CD4-positive, alpha-beta memory T cell (primary cell): ENCODE results near the gene ZNF423. TPM values are rescaled to one million over a fixed set of nuclear protein-coding genes. Genes with fewer than 3 reads are reported as not detected.

Experiments
- CTCF ChIA-PET: fragments of 350-600 bp; sonication (Branson Sonifier 250); formaldehyde crosslinking; loops from one replicate; lab custom pipeline; 2021; ENCODE audit warnings: inconsistent platforms; ENCODE audit not compliant: partially characterized antibody; lab: Charles Lee
- POLR2A ChIA-PET: fragments of 350-600 bp; sonication (Branson Sonifier 250); formaldehyde crosslinking; loops from one replicate; lab custom pipeline; 2021; ENCODE audit not compliant: partially characterized antibody; lab: Charles Lee
- DNase-seq, 5 donors: peaks; one replicate each; pipeline versions ENCODE4 v3.0.0 to v3.0.0-alpha.2; 2020 to 2022; ENCODE audit warnings: mixed read lengths in 1 of 5
- H3K27ac ChIP-seq: one replicate; pipeline ENCODE4 v1.7.0; 2013; ENCODE audit warnings: low read depth, low read length
- H3K27me3 ChIP-seq: 2 replicates; pipeline ENCODE4 v1.7.0; 2013; ENCODE audit warnings: mild to moderate bottlenecking, low read length, moderate library complexity; ENCODE audit not compliant: insufficient read depth
- H3K36me3 ChIP-seq: 2 replicates; pipeline ENCODE4 v1.7.0; 2013; ENCODE audit warnings: mild to moderate bottlenecking, low read length, moderate library complexity; ENCODE audit not compliant: insufficient read depth
- H3K4me1 ChIP-seq: 2 replicates; pipeline ENCODE4 v1.7.0; 2013; ENCODE audit warnings: mild to moderate bottlenecking, low read length, moderate library complexity; ENCODE audit not compliant: insufficient read depth
- H3K4me3 ChIP-seq, 2 donors: one replicate each; pipeline ENCODE4 v1.7.0; 2013; ENCODE audit warnings: low read length in 2 of 2, mild to moderate bottlenecking in 1 of 2
- H3K9me3 ChIP-seq, 2 donors: one replicate each; pipeline ENCODE4 v1.7.0; 2013; ENCODE audit warnings: low read length in 2 of 2, control low read depth in 1 of 2; ENCODE audit not compliant: control insufficient read depth in 1 of 2
- H3K27ac Mint-ChIP-seq, 7 donors: one replicate each; pipeline ENCODE4 v1.8.0; 2020 to 2021; ENCODE audit warnings: mixed read lengths in 7 of 7, mild to moderate bottlenecking in 6 of 7, inconsistent platforms in 3 of 7, moderate library complexity in 3 of 7
- H3K27me3 Mint-ChIP-seq, 2 donors: one replicate each; pipeline ENCODE4 v1.8.0; 2020 to 2021; ENCODE audit warnings: mixed read lengths in 2 of 2
- H3K36me3 Mint-ChIP-seq, 2 donors: one replicate each; pipeline ENCODE4 v1.8.0; 2020 to 2021; ENCODE audit warnings: mixed read lengths in 2 of 2, inconsistent platforms in 1 of 2, mild to moderate bottlenecking in 1 of 2
- H3K4me1 Mint-ChIP-seq, 4 donors: one replicate each; pipeline ENCODE4 v1.8.0; 2020 to 2021; ENCODE audit warnings: mixed read lengths in 4 of 4, mild to moderate bottlenecking in 1 of 4
- H3K4me3 Mint-ChIP-seq, 8 donors: one replicate each; pipeline ENCODE4 v1.8.0; 2020 to 2021; ENCODE audit warnings: mixed read lengths in 8 of 8, mild to moderate bottlenecking in 7 of 8, moderate library complexity in 6 of 8, inconsistent platforms in 3 of 8
- H3K9me3 Mint-ChIP-seq, 8 donors: one replicate each; pipeline ENCODE4 v1.8.0; 2020 to 2021; ENCODE audit warnings: mixed read lengths in 8 of 8, mild to moderate bottlenecking in 5 of 8, inconsistent platforms in 3 of 8, moderate library complexity in 1 of 8
- intact Hi-C: fragments of 100-400 bp; cut with micrococcal nuclease; formaldehyde crosslinking; loops from one replicate; pipeline ENCODE4 v1.15.1; 2023
- polyA plus RNA-seq, 2 donors: library from polyadenylated mRNA; unstranded; fragments of 300-500 nt; fragmentation: Illumina TruSeq; gene quantifications; one replicate each; pipeline ENCODE4 v1.2.3, GENCODE V29; 2021
- total RNA-seq, 2 experiments: library from RNA; stranded (reverse); gene quantifications; one replicate each; pipeline ENCODE4 v1.2.3, GENCODE V29; 2021

Gene ZNF423
- total and polyA plus RNA-seq, 4 experiments from 2014 or later, result not detected

- DNase-seq, result no peak
- Histone ChIP-seq H3K27ac (no peak overlapping the region), H3K4me1 (no peaks in the 10 kb centered on the region), H3K9me3 (no peaks in the 10 kb centered on the region), H3K4me3 (no peak overlapping the region), H3K36me3 (no peaks in the 10 kb centered on the region), H3K27me3 (no peaks in the 10 kb centered on the region)
- POLR2A ChIA-PET, result no interaction called here
- no peaks in the 10 kb centered on the region for H3K4me1 Mint-ChIP-seq
- H3K9me3 Mint-ChIP-seq, result no peaks in the 10 kb centered on the region
- no peaks in the 10 kb centered on the region for H3K36me3 Mint-ChIP-seq
- H3K4me3 Mint-ChIP-seq, result no peak overlapping the region
- no peaks in the 10 kb centered on the region for H3K27me3 Mint-ChIP-seq
- intact Hi-C loops, result no loop called here
- H3K27ac Mint-ChIP-seq, result no peak overlapping the region
- CTCF ChIA-PET, result no interaction called here
Measured at GRCh38 chr16:49473131-49473530, 382.8 kb downstream of the ZNF423 start.

DNA sequence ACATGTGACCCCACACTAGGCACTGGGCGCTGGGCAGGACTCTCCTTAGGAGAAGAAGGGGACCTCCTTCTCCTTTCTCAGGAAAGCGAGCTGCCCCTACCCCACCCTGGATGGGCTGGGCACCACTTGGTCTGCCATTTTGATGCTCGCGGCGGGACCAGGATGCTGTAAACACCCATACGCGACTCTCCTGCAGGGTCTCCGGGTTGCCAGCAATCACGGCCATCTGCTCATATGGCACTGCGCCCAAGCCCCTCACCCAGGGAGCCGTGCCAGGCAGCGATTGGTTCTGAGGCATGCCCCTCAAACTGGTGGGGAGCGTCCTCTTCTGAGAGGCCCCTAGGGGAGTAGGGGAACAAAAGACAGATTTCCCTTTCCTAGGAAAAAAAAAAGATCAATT, 383.3 kb downstream of the ZNF423 start:
- H3K4me1 Mint-ChIP-seq, result no peaks in the 10 kb centered on the region
- no peak overlapping the region for H3K4me3 Mint-ChIP-seq
- POLR2A ChIA-PET, result interaction anchor here (0.5 kb wide), 1 partner anchor 9 kb away, joined by 5 read pairs; no protein-coding TSS in a partner anchor
- no peak for DNase-seq
- no peaks in the 10 kb centered on the region for H3K36me3 Mint-ChIP-seq
- no peak overlapping the region for H3K27ac Mint-ChIP-seq
- no peaks in the 10 kb centered on the region for H3K9me3 ChIP-seq
- H3K9me3 Mint-ChIP-seq, result no peaks in the 10 kb centered on the region
- intact Hi-C loops, result no loop called here
- H3K27me3 ChIP-seq, result no peaks in the 10 kb centered on the region
- H3K4me3 ChIP-seq, result no peak overlapping the region
- no peak overlapping the region for H3K27ac ChIP-seq
- H3K4me1 ChIP-seq, result no peaks in the 10 kb centered on the region
- no peaks in the 10 kb centered on the region for H3K36me3 ChIP-seq
- CTCF ChIA-PET, result no interaction called here
- H3K27me3 Mint-ChIP-seq, result no peaks in the 10 kb centered on the region

DNA sequence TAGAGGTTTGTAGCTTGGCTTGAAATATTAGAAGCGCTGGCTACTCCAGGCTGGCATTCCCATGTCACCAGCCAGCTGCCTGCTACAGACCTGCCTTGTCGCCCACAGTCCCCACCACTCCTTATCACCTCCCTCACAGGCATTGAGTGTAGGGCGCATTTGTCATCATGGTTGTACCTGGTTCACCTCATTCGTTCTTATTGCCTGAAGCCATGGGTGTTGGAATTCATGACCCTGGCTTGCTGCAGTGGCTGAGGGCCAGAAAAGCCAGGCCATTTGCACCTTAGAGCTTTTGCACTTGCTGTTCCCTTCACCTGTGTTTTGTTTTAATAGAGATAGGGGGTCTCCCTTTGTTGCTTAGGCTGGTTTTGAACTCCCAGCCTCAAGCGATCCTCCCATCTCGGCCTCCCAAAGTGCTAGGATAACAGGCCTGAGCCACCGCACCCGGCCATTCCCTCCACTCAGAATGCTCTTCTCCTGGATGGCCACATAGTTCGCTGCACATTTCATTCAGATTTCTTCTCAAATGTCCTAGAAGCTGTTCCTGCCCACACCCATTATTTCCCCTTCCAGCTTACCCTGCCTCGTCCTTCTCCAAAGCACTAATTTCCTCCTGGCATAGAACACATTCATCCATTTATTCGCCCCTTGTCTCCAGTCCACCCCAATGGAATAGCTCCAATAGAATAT, 384.7 kb downstream of the ZNF423 start:
- DNase-seq, result no peak

GRCh38 chr16:49470513-49470991, 385.4 kb downstream of the ZNF423 start:
- Histone ChIP-seq H3K27ac (no peak overlapping the region), H3K4me1 (no peaks in the 10 kb centered on the region), H3K9me3 (no peaks in the 10 kb centered on the region), H3K27me3 (no peaks in the 10 kb centered on the region), H3K36me3 (no peaks in the 10 kb centered on the region), H3K4me3 (no peak overlapping the region)
- ChIA-PET CTCF (no interaction called here), POLR2A (no interaction called here)
- Mint-ChIP-seq H3K27ac (no peak overlapping the region), H3K36me3 (no peaks in the 10 kb centered on the region), H3K4me3 (no peak overlapping the region), H3K9me3 (no peaks in the 10 kb centered on the region), H3K27me3 (no peaks in the 10 kb centered on the region), H3K4me1 (peaks cover 0 to 12% (median 4%) of the 10 kb centered on the region in 4 donors)
- DNase-seq, result no peak
- intact Hi-C loops, result no loop called here

More for the DNA sequence above, 384.7 kb downstream of the ZNF423 start:
- Mint-ChIP-seq H3K36me3 (no peaks in the 10 kb centered on the region), H3K4me3 (no peak overlapping the region), H3K9me3 (no peaks in the 10 kb centered on the region), H3K4me1 (peaks cover 0 to 6% (median 2%) of the 10 kb centered on the region in 4 donors), H3K27ac (no peak overlapping the region), H3K27me3 (no peaks in the 10 kb centered on the region)
- H3K4me1 ChIP-seq, result no peaks in the 10 kb centered on the region
- no peak overlapping the region for H3K27ac ChIP-seq
- H3K9me3 ChIP-seq, result no peaks in the 10 kb centered on the region
- ChIA-PET POLR2A (no interaction called here), CTCF (no interaction called here)
- no peak overlapping the region for H3K4me3 ChIP-seq
- H3K27me3 ChIP-seq, result no peaks in the 10 kb centered on the region
- no peaks in the 10 kb centered on the region for H3K36me3 ChIP-seq
- intact Hi-C loops, result no loop called here

DNA sequence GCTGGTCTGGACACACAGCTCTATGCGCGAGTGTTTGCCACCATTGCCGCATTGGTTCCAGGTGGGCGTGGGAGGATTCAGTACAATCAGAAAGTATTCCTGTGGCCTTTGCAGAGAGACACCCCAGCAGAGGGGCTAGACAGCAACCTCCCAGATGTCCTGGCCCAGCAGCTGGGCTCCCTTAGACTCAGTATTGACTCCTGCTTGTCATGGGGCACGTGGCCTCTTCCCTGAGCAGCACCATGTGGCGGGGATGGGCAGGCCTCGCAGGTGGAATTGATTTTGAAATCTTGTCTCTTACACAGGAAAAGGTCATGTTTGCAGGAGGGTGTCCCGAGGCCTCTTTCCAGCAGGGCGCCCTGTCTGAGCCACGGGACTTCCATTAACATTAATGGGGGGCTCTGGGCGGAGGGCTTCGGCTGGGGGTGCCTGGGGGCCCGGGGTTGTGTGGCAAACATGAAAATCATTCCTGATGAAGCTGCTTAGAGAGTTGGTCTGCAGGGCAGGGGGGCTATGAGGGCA, 385.9 kb downstream of the ZNF423 start:
- Histone ChIP-seq H3K36me3 (no peaks in the 10 kb centered on the region), H3K27me3 (no peaks in the 10 kb centered on the region), H3K4me3 (no peak overlapping the region), H3K4me1 (no peaks in the 10 kb centered on the region), H3K27ac (no peak overlapping the region), H3K9me3 (no peaks in the 10 kb centered on the region)
- H3K4me1 Mint-ChIP-seq, result peaks cover 0 to 16% (median 4%) of the 10 kb centered on the region in 4 donors
- no peaks in the 10 kb centered on the region for H3K9me3 Mint-ChIP-seq
- no peaks in the 10 kb centered on the region for H3K36me3 Mint-ChIP-seq
- CTCF ChIA-PET, result no interaction called here
- no peaks in the 10 kb centered on the region for H3K27me3 Mint-ChIP-seq
- POLR2A ChIA-PET, result no interaction called here
- no peak overlapping the region for H3K4me3 Mint-ChIP-seq
- intact Hi-C loops, result no loop called here
- no peak for DNase-seq
- H3K27ac Mint-ChIP-seq, result no peak overlapping the region

DNA sequence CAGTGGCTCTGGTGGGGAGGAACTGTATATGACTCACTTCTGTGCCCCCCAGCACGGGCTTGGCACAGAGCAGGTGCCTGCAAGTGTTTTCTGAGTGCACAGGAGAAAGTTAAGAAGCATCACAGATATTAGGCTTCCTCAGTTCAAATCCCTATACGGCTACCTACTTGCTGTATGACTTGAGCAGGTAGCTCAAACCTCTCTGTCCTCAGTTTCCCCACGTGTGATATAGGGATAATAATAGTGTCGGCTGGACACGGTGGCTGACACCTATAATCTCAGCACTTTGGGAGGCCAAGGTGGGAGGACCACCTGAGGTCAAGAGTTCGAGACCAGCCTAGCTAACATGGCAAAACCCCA, 386.6 kb downstream of the ZNF423 start:
- peaks cover 7% of the 10 kb centered on the region for H3K4me1 ChIP-seq
- no peak overlapping the region for H3K4me3 Mint-ChIP-seq
- no peak for DNase-seq
- no peaks in the 10 kb centered on the region for H3K36me3 ChIP-seq
- H3K27ac ChIP-seq, result no peak overlapping the region
- intact Hi-C loops, result no loop called here
- ChIA-PET POLR2A (no interaction called here), CTCF (no interaction called here)
- H3K27me3 ChIP-seq, result no peaks in the 10 kb centered on the region
- no peak overlapping the region for H3K4me3 ChIP-seq
- no peaks in the 10 kb centered on the region for H3K36me3 Mint-ChIP-seq
- no peaks in the 10 kb centered on the region for H3K27me3 Mint-ChIP-seq
- H3K9me3 ChIP-seq, result no peaks in the 10 kb centered on the region
- no peak overlapping the region for H3K27ac Mint-ChIP-seq
- H3K9me3 Mint-ChIP-seq, result no peaks in the 10 kb centered on the region
- peaks cover 5 to 22% (median 9%) of the 10 kb centered on the region in 4 donors for H3K4me1 Mint-ChIP-seq

- DNase-seq, result no peak
- Histone ChIP-seq H3K9me3 (no peaks in the 10 kb centered on the region), H3K27ac (no peak overlapping the region), H3K4me3 (no peak overlapping the region), H3K36me3 (no peaks in the 10 kb centered on the region), H3K27me3 (no peaks in the 10 kb centered on the region), H3K4me1 (peaks cover 12% of the 10 kb centered on the region)
- Mint-ChIP-seq H3K27me3 (no peaks in the 10 kb centered on the region), H3K9me3 (no peaks in the 10 kb centered on the region), H3K36me3 (no peaks in the 10 kb centered on the region), H3K4me3 (no peak overlapping the region), H3K27ac (peak overlapping the region in 1 of 7 donors; percentile 45), H3K4me1 (peaks cover 9 to 28% (median 14%) of the 10 kb centered on the region in 4 donors)
- POLR2A ChIA-PET, result no interaction called here
- CTCF ChIA-PET, result no interaction called here
- intact Hi-C loops, result no loop called here
Measured at GRCh38 chr16:49468611-49469310, 387.2 kb downstream of the ZNF423 start.
